Activated CD4-positive, alpha-beta T cell treated with anti-CD3 and anti-CD28 coated beads for 36 hours (primary cell): ENCODE results near the gene HMCES. TPM values are rescaled to one million over a fixed set of nuclear protein-coding genes. Genes with fewer than 3 reads are reported as not detected.
"Not testable (repeated sequence)": the region's sequence is repeated elsewhere in the genome, so short reads cannot be mapped to it uniquely, and the experiment has no call there.

Experiments
- ATAC-seq: fragments of 200-7000 bp; cut with Tn5 transposase; one replicate; pipeline ENCODE4 v1.10.0; 2021; ENCODE audit warnings: mild to moderate bottlenecking, moderate library complexity
- CTCF ChIA-PET: fragments of 350-600 bp; sonication (Branson Sonifier 250); formaldehyde crosslinking; loops from one replicate; lab custom pipeline; 2021; ENCODE audit warnings: antibody characterized with exemption; lab: Charles Lee
- POLR2A ChIA-PET: fragments of 350-600 bp; sonication (Branson Sonifier 250); formaldehyde crosslinking; loops from one replicate; lab custom pipeline; 2021; ENCODE audit warnings: antibody characterized with exemption, inconsistent platforms; lab: Charles Lee
- DNase-seq: peaks from one replicate; pipeline ENCODE4 v3.0.0-alpha.2; 2020
- H3K27ac Mint-ChIP-seq: one replicate; pipeline ENCODE4 v1.8.0; 2021; ENCODE audit warnings: mixed read lengths
- H3K27me3 Mint-ChIP-seq: one replicate; pipeline ENCODE4 v1.8.0; 2021; ENCODE audit warnings: mixed read lengths
- H3K36me3 Mint-ChIP-seq: one replicate; pipeline ENCODE4 v1.8.0; 2021; ENCODE audit warnings: low read depth, mixed read lengths
- H3K4me1 Mint-ChIP-seq: one replicate; pipeline ENCODE4 v1.8.0; 2021; ENCODE audit warnings: mixed read lengths
- H3K4me3 Mint-ChIP-seq: one replicate; pipeline ENCODE4 v1.8.0; 2021; ENCODE audit warnings: mild to moderate bottlenecking, moderate library complexity, mixed read lengths
- H3K9me3 Mint-ChIP-seq: one replicate; pipeline ENCODE4 v1.8.0; 2021; ENCODE audit warnings: low read depth, mixed read lengths
- intact Hi-C, 2 experiments: fragments of 100-400 bp; cut with DNase I in 1 of 2; cut with micrococcal nuclease in 1 of 2; formaldehyde crosslinking; loops; one replicate each; pipeline versions ENCODE4 v1.14.2 to v1.15.1; 2022 to 2024; cut with DNase I, micrococcal nuclease
- total RNA-seq, 2 experiments: library from RNA; stranded (reverse); gene quantifications; one replicate each; pipeline ENCODE4 v1.2.3, GENCODE V29; 2021

HMCES gene
- total RNA-seq, 2 experiments from 2014 or later: 43.1 to 56.7 TPM

DNA sequence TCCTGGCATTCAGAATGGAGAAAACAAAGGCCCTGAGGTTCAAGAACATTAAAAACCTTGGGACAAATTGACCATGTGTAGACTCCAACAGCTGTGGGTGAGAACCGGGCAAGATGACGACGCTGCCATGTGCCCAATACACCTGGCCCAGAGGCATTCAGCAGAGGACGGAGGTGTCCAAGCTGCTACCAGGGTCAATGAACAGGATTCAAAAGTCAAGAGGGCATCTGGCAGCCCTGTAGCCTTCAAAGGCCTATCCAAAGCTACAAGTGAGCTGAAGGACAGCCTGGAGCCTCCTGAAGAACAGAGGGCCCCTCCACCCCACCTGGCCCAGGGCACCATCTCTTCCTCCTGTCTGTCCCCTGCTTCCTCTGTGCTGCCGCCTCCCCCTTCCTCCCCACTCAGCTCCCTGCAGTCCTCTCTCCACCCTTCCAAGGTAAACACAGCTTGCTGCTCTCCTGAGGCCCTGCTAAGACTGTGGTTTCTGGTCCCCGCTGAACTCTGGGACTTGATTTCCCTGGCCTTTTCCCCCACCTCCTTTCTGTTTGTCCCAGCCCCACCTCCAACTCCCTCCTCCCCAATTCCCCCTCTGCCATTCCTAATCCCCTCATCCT is 57.5 kb downstream of the HMCES start:
- H3K4me3 Mint-ChIP-seq: no peak overlapping the region

DNA sequence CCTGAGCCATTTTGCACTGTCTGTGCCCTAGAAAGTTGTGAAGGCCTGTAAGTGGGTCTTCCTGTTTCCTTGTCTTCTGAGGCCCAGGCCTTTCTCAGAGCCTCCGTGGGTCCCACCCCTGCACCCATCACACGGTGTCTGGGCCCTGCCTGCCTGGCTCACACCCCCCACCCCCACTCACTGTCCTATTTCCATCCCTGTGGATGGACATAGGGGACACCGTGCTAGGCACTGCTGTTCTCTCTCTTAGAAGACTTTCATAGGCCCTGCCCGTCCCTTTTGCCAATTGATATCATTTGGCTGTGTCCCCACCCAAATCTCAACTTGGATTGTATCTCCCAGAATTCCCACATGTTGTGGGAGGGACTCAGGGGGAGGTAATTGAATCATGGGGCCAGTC is 59.0 kb downstream of the HMCES start:
- H3K4me1 Mint-ChIP-seq, H3K9me3 Mint-ChIP-seq, ATAC-seq, H3K27me3 Mint-ChIP-seq, H3K27ac Mint-ChIP-seq, POLR2A ChIA-PET, intact Hi-C loops, H3K36me3 Mint-ChIP-seq, DNase-seq, H3K4me3 Mint-ChIP-seq: not testable (repeated sequence)
- CTCF ChIA-PET: interaction anchor here (1.8 kb wide), 1 partner anchor 22 kb away, joined by 5 read pairs; a partner anchor contains a TSS

More for the DNA sequence above, 57.5 kb downstream of the HMCES start:
- H3K9me3 Mint-ChIP-seq: no peaks in the 10 kb centered on the region
- intact Hi-C loops: no loop called here
- H3K4me1 Mint-ChIP-seq: no peaks in the 10 kb centered on the region
- ChIA-PET POLR2A (no interaction called here), CTCF (interaction anchor here (0.8 to 1.8 kb wide), 2 partner anchors 20 to 366 kb away, joined by 4 to 5 read pairs; a partner anchor contains a TSS)
- ATAC-seq (no peak), DNase-seq (no peak)
- no peaks in the 10 kb centered on the region for H3K36me3 Mint-ChIP-seq
- H3K27ac Mint-ChIP-seq: no peak overlapping the region
- H3K27me3 Mint-ChIP-seq: no peaks in the 10 kb centered on the region

DNA sequence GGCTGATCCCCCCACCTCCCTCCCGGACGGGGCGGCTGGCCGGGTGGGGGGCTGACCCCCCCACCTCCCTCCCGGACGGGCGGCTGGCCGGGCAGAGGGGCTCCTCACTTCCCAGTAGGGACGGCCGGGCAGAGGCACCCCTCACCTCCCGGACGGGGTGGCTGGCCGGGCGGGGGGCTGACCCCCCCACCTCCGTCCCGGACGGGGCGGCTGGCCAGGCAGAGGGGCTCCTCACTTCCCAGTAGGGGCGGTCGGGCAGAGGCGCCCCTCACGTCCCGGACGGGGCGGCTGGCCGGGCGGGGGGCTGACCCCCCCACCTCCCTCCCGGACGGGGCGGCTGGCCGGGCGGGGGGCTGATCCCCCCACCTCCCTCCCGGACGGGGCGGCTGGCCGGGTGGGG is 60.5 kb downstream of the HMCES start:
- intact Hi-C loops, CTCF ChIA-PET, H3K4me3 Mint-ChIP-seq, H3K36me3 Mint-ChIP-seq, H3K27ac Mint-ChIP-seq, H3K4me1 Mint-ChIP-seq, POLR2A ChIA-PET, H3K9me3 Mint-ChIP-seq, DNase-seq, ATAC-seq: not testable (repeated sequence)
- H3K27me3 Mint-ChIP-seq: peaks cover 10% of the 10 kb centered on the region

DNA sequence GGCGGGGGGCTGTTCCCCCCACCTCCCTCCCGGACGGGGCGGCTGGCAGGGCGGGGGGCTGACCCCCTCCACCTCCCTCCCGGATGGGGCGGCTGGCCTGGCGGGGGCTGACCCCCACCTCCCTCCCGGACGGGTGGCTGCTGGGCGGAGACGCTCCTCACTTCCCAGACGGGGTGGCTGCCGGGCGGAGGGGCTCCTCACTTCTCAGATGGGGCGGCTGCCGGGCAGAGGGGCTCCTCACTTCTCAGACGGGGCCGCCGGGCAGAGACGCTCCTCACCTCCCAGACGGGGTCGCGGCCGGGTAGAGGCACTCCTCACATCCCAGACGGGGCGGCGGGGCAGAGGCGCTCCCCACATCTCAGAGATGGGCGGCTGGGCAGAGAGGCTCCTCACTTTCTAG is 61.2 kb downstream of the HMCES start:
- H3K4me1 Mint-ChIP-seq, DNase-seq, H3K4me3 Mint-ChIP-seq, H3K36me3 Mint-ChIP-seq, CTCF ChIA-PET, POLR2A ChIA-PET, H3K27ac Mint-ChIP-seq, ATAC-seq, intact Hi-C loops, H3K9me3 Mint-ChIP-seq: not testable (repeated sequence)
- peaks cover 12% of the 10 kb centered on the region for H3K27me3 Mint-ChIP-seq

DNA sequence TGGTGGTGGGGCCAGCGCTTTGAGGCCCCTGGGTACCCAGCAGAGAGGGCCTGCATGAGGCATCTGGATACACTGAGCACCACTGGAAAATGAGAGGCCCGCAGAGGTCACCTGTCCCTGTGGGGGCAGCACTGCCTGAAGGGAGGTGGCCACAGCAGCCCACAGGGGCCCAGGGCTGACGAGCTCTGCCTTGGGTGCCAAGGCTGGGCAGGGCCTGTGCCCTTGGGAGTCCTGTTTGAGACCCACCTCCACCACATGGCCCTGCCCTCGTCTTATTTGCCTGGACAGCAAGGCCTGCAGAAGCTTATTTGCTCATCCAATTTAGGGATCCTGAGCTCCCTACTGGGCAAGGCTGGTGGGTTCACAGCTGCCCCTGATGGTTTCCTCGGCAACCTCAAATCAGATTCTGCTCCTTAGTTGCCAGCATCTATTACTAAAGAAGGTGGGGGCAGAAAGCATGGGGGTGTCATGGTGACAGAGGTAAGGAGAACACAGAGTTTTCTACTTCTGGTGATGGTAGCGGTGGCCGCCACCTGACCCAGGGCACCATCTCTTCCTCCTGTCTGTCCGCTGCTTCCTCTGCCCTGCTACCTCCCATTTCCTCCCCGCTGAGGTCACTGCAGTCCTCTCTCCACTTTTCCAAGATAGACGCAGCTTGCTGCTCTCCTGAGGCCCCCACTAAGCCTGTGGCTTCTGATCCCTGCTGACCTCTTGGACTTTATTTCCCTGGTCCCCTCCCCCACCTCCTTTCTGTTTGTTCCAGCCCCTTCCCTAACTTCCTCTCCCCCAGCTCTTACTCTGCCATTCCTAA is 62.9 kb downstream of the HMCES start:
- Mint-ChIP-seq H3K9me3 (no peaks in the 10 kb centered on the region), H3K36me3 (no peaks in the 10 kb centered on the region), H3K4me1 (no peaks in the 10 kb centered on the region), H3K27me3 (peaks cover 18% of the 10 kb centered on the region), H3K27ac (no peak overlapping the region), H3K4me3 (no peak overlapping the region)
- ATAC-seq: no peak
- ChIA-PET CTCF (interaction anchor here (0.6 to 0.8 kb wide), 2 partner anchors 173 to 1763 kb away, joined by 3 to 4 read pairs; no protein-coding TSS in a partner anchor), POLR2A (interaction anchor here (0.6 kb wide), 1 partner anchor 39 kb away, joined by 3 read pairs; no protein-coding TSS in a partner anchor)
- no peak for DNase-seq
- intact Hi-C loops: no loop called here

DNA sequence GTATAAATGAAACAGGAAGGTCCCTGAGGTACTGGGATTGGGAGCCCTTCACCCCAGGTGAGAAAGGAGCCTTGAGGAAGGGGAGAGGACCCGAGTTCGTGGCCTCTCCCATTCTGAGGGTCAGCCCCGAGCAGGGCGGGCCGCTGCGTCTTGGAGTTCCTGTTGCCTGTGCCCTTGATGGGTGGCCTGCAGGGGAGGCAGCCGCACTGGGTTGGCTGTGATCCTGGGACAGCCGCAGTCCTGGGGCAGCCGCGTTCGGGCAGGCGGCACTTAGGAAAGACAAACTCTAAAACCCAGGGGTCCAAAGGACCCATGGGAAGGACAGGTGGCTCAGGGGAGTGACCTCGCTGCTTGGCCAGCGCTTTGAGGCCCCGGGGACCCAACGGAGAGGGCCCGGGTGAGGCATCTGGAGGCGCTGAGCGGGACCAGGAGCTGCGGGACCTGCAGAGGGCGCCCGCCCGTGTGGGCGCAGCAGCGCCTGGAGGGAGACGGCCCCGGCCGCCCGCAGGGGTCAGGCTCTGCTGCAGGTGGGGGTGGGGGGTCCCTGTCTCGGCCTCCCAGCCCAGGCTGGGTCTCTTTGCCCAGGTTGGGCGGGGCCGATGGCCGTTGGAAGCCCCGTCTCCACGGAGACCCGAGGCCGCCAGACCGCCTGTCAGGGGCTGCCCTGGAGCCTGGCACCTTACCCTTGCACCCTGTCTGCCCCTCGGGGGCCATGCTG is 65.1 kb downstream of the HMCES start:
- intact Hi-C loops: no loop called here
- no peak overlapping the region for H3K4me3 Mint-ChIP-seq

DNA sequence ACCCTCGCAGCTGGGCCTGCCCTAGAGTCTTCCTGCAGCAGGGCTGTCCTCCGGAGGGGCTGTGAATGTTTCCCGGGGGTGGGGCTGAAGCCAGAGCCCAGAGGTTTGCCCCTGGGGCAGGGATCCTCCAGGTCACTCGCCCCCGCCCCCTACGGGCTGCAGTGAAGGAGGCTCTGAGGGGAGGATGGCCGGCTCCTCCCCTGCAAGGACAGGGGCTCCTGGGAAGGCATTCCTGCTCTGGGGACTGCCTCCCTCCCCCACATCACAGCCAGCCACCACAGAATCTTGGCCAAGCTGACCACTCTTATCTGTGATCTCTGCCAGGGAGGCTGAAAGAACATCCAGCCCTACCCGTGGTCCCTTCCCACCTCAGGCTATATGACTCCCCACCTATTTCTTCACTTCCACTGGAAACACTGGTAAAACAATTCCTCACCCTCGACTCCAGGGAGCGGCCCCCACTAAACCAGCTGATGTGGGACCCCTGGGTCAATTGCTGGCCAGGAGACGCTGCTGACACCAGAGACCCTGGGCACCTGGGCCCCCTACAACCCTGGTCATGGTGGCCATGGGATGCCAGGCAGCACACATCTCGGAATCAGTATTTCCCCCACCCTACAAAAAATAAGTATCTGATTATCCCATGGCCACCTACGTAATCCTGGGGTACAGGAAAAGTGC is 66.0 kb downstream of the HMCES start:
- CTCF ChIA-PET: interaction anchor here (0.9 to 1.3 kb wide), 3 partner anchors 8 to 332 kb away, joined by 3 to 4 read pairs (median 3); no protein-coding TSS in a partner anchor

More for the DNA sequence above, 65.1 kb downstream of the HMCES start:
- H3K9me3 Mint-ChIP-seq: no peaks in the 10 kb centered on the region
- ChIA-PET POLR2A (interaction anchor here (0.6 kb wide), 1 partner anchor 83 kb away, joined by 3 read pairs; no protein-coding TSS in a partner anchor), CTCF (interaction anchor here (0.9 to 1.3 kb wide), 3 partner anchors 8 to 331 kb away, joined by 3 to 4 read pairs (median 3); no protein-coding TSS in a partner anchor)
- peak; percentile 92 for ATAC-seq
- no peak overlapping the region for H3K27ac Mint-ChIP-seq
- H3K36me3 Mint-ChIP-seq: no peaks in the 10 kb centered on the region
- peaks cover 18% of the 10 kb centered on the region for H3K27me3 Mint-ChIP-seq
- no peaks in the 10 kb centered on the region for H3K4me1 Mint-ChIP-seq
- peak; percentile 66 for DNase-seq

DNA sequence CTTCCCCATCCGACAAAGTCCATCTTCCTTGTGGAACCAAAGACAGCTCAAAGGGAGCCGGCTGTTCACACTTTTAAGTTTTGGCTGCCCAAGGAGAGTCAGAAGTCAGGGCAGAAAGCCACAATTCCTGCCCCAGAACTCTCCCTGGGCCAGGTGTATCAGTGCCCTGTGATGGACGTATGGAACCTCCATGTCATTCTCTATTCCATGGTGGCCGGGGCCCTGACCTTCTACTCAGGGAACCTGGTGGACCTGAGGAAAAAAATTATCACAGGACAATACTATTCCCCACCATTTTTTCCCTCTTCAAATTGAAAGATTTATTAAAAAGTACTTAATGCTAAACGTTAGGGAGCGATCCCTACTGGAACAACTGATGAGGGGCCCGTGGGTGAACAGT is 66.6 kb downstream of the HMCES start:
- CTCF ChIA-PET: interaction anchor here (1.3 kb wide), 2 partner anchors 38 to 332 kb away, joined by 3 to 6 read pairs; no protein-coding TSS in a partner anchor
- H3K9me3 Mint-ChIP-seq: no peaks in the 10 kb centered on the region
- no peaks in the 10 kb centered on the region for H3K4me1 Mint-ChIP-seq
- no peak overlapping the region for H3K4me3 Mint-ChIP-seq
- H3K36me3 Mint-ChIP-seq: no peaks in the 10 kb centered on the region
- POLR2A ChIA-PET: no interaction called here
- ATAC-seq (no peak), DNase-seq (no peak)
- H3K27me3 Mint-ChIP-seq: peaks cover 18% of the 10 kb centered on the region
- H3K27ac Mint-ChIP-seq: no peak overlapping the region
- intact Hi-C loops: no loop called here

More for the DNA sequence above, 66.0 kb downstream of the HMCES start:
- H3K9me3 Mint-ChIP-seq: no peaks in the 10 kb centered on the region
- H3K27me3 Mint-ChIP-seq: peaks cover 18% of the 10 kb centered on the region
- intact Hi-C loops: no loop called here
- DNase-seq: no peak
- H3K36me3 Mint-ChIP-seq: no peaks in the 10 kb centered on the region
- H3K4me3 Mint-ChIP-seq: no peak overlapping the region
- no peak for ATAC-seq
- no peaks in the 10 kb centered on the region for H3K4me1 Mint-ChIP-seq
- POLR2A ChIA-PET: no interaction called here
- no peak overlapping the region for H3K27ac Mint-ChIP-seq

DNA sequence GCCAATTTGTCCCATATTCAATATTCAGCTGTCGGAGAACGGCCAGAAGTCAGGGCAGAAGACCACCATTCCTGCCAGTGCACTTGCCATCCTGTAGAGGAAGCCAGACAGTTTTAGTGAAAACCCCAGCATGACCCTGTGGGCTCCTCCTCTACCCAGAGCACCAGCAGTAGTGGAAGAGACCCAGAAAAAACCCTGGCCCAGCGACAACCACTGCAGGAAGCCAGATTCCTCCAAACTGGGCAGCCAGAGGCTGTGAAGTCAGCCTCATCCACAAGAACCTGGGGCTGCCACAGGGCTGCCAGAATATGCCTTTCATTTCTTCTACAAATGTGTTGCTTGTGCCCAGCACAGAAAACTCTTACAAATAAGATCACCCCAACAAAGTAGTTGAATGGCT is 67.3 kb downstream of the HMCES start:
- ChIA-PET CTCF (interaction anchor here (1.3 kb wide), 1 partner anchor 37 kb away, joined by 6 read pairs; no protein-coding TSS in a partner anchor), POLR2A (no interaction called here)
- H3K27me3 Mint-ChIP-seq: peaks cover 18% of the 10 kb centered on the region
- ATAC-seq (no peak), DNase-seq (no peak)
- H3K9me3 Mint-ChIP-seq: no peaks in the 10 kb centered on the region
- no peaks in the 10 kb centered on the region for H3K36me3 Mint-ChIP-seq
- H3K27ac Mint-ChIP-seq: no peak overlapping the region
- intact Hi-C loops: no loop called here
- no peaks in the 10 kb centered on the region for H3K4me1 Mint-ChIP-seq
- H3K4me3 Mint-ChIP-seq: no peak overlapping the region

DNA sequence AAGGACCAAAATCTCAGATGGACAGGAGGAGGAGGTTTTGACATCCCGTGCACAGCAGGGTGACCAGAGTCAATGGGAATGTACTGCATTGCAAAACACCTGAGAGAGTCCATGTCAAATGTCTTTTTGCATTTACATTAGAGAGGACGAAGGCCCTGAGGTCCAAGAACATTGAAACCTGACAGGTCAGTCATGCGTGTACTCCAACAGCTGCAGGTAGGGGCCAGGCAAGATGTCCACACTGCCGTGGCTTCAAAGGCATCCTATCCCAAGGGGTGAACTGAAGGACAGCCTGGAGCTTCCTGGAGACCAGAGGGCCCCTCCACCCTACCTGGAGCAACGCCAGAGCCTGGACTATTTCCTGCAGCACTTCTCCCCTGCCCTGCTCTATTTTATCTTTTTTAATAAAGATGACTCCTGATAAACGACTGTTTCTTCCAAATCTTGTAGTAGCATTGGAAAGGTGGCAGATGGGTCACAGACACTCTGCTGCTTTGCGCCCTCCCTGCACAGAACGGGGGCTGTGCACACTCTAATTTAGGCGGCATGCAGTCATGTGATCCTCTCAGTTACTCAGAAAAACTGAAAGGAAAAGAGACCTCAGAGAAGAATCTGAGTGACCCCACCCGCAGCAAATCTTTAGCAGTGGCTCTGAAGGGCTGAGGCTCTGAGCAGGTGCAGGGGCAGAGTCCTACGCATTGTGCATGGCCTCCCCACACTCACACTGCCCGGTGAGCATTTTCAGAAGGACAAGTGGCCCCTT is 68.2 kb downstream of the HMCES start:
- ChIA-PET POLR2A (no interaction called here), CTCF (no interaction called here)
- no peaks in the 10 kb centered on the region for H3K9me3 Mint-ChIP-seq
- no peaks in the 10 kb centered on the region for H3K36me3 Mint-ChIP-seq
- ATAC-seq (no peak), DNase-seq (no peak)
- no peak overlapping the region for H3K27ac Mint-ChIP-seq
- no peaks in the 10 kb centered on the region for H3K4me1 Mint-ChIP-seq
- intact Hi-C loops: no loop called here
- no peak overlapping the region for H3K4me3 Mint-ChIP-seq
- H3K27me3 Mint-ChIP-seq: peaks cover 18% of the 10 kb centered on the region
